DMS153 (cell line): ENCODE data around the gene ARHGAP23.

ENCODE experiments used
- DNase-seq: peaks from one replicate; lab custom pipeline; 2025; lab: John Stamatoyannopoulos, UW

Gene ARHGAP23

DNA sequence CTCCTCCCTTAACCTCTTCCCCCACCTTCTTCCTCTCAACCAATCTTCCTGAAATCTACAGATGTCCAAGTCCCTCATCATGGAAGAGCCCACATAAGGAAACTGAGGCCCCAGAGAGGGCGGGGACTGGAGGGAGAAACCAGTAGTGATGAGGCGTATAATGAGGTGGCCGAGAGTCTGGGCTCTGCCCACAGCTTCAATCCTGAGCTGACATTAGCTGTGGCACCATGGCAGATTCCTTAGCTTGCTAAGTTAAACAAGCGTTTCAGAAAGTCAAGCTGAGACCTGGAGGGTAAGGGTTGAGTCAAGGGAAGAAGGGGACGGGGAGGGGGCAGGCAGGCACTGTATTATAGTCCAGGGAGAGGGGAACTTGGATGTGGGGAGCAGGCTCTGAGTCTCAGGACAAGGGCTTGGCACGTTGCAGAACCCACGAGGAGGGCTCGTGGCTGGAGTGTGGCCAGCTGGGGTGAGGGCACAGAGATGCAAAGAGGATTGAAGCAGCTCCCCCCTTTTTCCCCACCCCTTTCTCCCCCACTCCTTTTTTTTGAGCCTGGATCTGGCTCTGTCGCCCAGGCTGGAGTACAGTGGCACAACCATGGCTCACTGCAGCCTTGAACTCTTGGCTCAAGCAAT is 13.3 kb downstream of the ARHGAP23 start:
- DNase-seq, result no peak

GRCh38 chr17:38442548-38442947 is 14.3 kb downstream of the ARHGAP23 start:
- no peak for DNase-seq

DNA sequence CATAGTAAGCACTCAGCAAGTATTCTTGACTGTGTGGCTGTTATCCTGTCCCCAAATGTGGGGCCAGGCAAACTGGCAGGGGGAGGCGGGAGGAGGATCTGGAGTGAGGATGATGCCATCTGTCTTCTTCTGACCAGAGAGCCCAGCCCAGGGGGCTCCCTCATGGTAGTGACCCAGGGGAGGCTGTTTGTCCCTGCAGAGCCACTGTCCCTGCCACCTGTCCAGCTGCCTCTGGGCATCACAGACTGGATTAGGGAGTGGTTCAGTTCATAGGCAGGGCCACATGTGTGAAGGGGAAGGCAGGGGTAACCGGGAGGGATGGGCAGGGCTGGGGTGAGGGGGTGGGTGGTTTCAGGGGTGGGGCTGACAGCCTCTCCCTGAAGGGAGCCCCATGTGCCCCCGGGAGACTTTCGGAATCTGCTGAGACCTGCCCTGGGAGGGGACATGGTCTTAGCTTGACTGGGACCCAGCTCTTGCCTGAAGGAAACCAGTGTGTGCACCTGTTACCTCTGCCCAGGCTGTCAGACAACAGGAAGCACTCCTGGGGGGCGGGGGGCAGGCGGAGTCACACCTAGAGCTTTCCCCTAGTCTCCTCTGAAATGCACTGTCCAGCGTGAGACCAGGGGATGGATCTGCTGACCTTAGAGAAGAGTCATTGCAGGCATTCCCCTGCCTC is 15.2 kb downstream of the ARHGAP23 start:
- DNase-seq, result no peak

- DNase-seq, result peak; percentile 63
Observed at GRCh38 chr17:38444151-38444550, 15.9 kb downstream of the ARHGAP23 start.

DNA sequence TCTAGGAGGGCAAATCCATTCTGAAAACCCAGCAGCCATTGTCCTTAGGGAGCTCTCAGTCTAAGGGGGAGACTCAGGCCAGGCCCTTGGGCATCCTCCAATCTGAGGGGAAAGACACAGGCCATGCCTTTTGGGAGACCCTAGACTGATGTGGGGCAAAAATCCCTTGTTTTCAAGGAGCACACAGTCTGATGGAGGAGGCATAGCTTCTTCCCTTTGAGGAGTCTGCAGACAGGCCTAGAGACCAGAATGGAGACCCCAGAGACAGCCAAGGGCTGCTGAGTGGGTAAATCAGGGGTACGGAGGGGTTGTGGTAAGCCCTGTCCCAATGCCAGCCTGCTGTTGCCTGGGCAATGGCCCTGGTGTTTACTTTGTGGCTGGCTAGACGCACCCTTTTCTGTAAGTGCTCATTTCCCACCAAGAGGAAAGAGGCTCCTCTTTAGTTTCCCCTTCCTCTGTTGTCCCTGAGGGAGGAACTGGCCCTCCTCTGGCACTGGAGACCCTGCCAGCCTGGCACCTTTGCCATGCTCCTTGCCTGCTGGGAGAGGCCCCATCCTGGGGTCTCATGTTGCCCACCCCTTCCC is 19.3 kb downstream of the ARHGAP23 start:
- peak; percentile 32 for DNase-seq

DNA sequence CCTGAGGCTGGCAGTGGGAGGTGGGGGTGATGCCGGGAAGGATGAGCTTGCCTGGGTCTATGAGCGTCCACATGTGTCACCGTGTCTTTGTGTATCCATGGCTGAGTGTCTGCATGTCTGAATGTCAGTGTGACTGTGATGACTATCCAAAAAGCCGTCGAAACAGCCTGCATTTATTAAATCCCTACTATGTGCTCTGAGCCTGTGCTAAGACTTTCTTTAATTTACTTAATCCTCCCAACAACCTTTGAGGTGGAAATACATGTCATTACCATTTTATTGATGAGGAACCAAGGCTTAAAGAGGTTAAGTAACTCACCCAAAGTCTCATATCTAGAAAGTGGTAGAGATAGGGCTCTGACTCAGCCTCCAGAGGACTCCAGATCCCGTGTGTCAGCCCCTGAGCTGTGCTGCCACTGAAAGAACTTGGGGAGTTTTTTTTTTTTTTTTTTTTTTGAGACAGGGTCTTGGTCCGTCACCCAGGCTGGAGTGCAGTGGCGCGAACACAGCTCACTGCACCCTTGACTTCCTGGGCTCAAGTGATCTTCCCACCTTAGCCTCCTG is 20.0 kb downstream of the ARHGAP23 start:
- DNase-seq, result no peak

- no peak for DNase-seq
Observed at GRCh38 chr17:38449364-38449763, 21.1 kb downstream of the ARHGAP23 start.

- DNase-seq, result no peak
Observed at GRCh38 chr17:38450557-38451029, 22.3 kb downstream of the ARHGAP23 start.

DNA sequence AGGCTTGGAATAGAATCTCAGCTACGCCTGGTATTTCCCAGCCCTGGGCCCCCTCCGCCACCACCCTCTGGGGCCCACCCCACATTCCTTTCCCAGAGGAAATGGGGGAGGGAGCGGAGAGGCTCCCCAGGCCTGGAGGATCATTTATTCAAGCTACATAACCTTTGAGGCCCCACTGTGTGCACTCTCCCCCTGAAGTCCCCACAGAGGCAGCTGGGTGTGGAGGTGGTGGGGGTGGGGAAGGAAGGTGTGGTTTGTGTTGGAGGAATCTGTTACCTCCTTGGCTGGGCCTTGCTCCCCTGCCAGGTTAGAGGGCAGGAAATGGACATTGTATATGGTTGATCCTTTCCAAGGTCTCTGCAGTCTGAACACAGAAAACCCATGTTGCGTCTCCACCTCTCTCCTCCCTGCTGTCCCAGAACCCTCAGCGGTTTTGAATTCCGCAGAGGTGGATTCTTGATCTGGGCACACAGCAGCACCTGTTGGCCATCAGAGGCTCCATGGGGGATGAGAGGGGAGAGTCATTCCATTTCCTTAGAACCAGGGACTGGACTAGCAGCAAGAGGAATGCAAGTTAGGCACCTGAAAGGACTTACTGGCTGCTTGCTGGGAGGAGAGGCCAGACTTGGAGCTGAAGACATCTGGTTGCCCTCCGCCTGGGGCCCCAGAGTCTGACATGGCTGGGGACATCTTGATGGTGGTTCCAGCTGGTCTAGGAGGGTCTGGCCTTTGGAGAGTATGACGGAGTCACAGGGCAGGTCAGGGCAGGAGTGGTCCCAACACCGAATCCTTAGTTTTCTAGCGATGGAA is 23.0 kb downstream of the ARHGAP23 start:
- DNase-seq, result no peak

GRCh38 chr17:38451840-38452529 is 23.7 kb downstream of the ARHGAP23 start:
- DNase-seq, result no peak

GRCh38 chr17:38452719-38453118 is 24.5 kb downstream of the ARHGAP23 start:
- DNase-seq, result no peak

- no peak for DNase-seq
Observed at GRCh38 chr17:38453951-38454421, 25.7 kb downstream of the ARHGAP23 start.

GRCh38 chr17:38454532-38454931 is 26.3 kb downstream of the ARHGAP23 start:
- no peak for DNase-seq

GRCh38 chr17:38455288-38455915 is 27.1 kb downstream of the ARHGAP23 start:
- no peak for DNase-seq

- no peak for DNase-seq
Observed at GRCh38 chr17:38456031-38456815, 28.0 kb downstream of the ARHGAP23 start.

DNA sequence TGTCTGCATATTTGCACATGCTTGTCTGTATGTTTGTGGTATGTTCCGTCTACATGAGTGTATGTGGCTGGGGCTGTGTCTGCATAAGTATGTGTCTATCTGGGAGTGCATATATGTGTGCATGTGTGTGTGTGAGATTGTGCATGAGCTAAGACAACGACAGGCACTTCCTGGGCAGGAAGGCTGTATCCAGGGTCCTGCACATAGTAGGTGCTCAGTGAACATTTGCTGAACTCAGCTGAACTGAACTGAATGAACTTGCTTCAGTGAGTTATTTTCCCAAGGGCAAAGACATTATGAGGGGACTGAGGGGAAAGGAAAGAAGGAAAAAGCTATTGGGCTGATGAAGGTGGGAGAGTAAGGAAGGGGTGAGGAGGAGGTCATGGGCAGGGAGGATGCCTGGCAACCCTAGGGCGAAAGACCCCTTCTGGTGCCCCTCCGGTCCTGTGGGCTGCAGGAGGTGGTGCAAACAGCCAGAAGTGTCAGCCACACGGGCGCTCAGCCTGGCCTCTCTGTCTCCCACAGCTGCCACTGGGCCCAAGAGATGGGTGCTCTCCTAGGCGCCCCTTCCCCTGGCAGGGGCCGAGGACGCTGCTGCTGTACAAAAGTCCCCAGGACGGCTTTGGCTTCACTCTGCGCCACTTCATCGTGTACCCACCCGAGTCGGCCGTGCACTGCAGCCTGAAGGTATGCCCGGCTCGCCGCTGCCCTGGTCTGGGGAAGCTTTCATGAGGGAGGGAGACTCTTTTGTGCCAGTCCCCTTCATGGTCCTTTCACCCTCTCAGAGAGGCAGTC is 29.5 kb downstream of the ARHGAP23 start:
- DNase-seq, result no peak

GRCh38 chr17:38458521-38458920 is 30.3 kb downstream of the ARHGAP23 start:
- no peak for DNase-seq

GRCh38 chr17:38459567-38459966 is 31.3 kb downstream of the ARHGAP23 start:
- DNase-seq, result no peak

DNA sequence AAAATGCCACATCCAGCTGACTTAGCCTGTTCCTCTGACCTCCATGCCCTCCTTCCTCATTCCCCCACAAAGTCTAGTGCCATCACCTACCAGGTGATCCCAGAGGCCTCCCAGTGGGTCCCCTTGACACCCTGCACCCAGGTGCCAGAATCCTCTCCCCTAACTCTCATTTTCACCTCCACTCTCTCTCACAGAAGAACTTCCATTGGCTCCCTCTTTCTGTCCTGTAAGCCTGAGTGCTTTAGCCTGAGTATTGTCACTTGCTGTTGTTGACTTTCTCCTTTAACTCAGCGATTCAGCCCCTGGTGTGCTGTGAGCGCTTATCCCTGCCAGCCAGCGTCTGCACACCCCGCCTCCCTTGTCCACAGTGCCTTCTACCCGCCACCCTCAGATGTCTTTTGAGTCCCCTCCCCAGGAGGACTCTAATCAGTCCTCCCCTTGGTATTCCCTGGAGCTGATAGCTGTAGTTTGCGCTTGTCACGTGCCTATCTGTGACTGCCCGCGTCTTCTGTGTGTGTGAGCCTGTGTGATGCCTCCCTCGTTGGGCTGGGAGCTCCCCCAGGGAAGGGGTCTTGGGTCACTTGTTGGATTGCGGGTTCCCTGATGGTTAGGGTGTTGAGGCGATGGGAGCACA is 31.9 kb downstream of the ARHGAP23 start:
- peak; percentile 11 for DNase-seq
